ENCODE data around the gene SLC35E3.
"Not testable (repeated sequence)": the region's sequence is repeated elsewhere in the genome, so short reads cannot be mapped to it uniquely, and the experiment has no call there.

Gene SLC35E3

GRCh38 chr12:68796399-68796798, 50.4 kb downstream of the SLC35E3 start:
- DNase-seq, result no peak

- DNase-seq, result no peak
Observed at GRCh38 chr12:68798882-68799234, 52.9 kb downstream of the SLC35E3 start.

- DNase-seq, result no peak
Observed at GRCh38 chr12:68800294-68800693, 54.3 kb downstream of the SLC35E3 start.

GRCh38 chr12:68801124-68801523, 55.1 kb downstream of the SLC35E3 start:
- not testable (repeated sequence) for DNase-seq

- not testable (repeated sequence) for DNase-seq
Observed at GRCh38 chr12:68802372-68802745, 56.4 kb downstream of the SLC35E3 start.

- not testable (repeated sequence) for DNase-seq
Observed at GRCh38 chr12:68802911-68803651, 57.1 kb downstream of the SLC35E3 start.

- no peak for DNase-seq
Observed at GRCh38 chr12:68803948-68804656, 58.1 kb downstream of the SLC35E3 start.

- no peak for DNase-seq
Observed at GRCh38 chr12:68804657-68805591, 58.9 kb downstream of the SLC35E3 start.

- no peak for DNase-seq
Observed at GRCh38 chr12:68805592-68806120, 59.7 kb downstream of the SLC35E3 start.

GRCh38 chr12:68806488-68807237, 60.7 kb downstream of the SLC35E3 start:
- no peak for DNase-seq

- not testable (repeated sequence) for DNase-seq
Observed at GRCh38 chr12:68807274-68807575, 61.2 kb downstream of the SLC35E3 start.

GRCh38 chr12:68807576-68808387, 61.8 kb downstream of the SLC35E3 start, which contains the start of gene MDM2:
Gene MDM2, plus strand, starts transcription at chr12:68808177. Its CDS starts 301 bp downstream, at chr12:68808478.
- peak; percentile 97 for DNase-seq

- peak; percentile 37 for DNase-seq
Observed at GRCh38 chr12:68808388-68809189, 62.6 kb downstream of the SLC35E3 start.

GRCh38 chr12:68809190-68810026, 63.4 kb downstream of the SLC35E3 start:
- no peak for DNase-seq

GRCh38 chr12:68810027-68810389, 64.0 kb downstream of the SLC35E3 start:
- DNase-seq, result not testable (repeated sequence)

- not testable (repeated sequence) for DNase-seq
Observed at GRCh38 chr12:68811573-68811972, 65.6 kb downstream of the SLC35E3 start.

- no peak for DNase-seq
Observed at GRCh38 chr12:68812553-68813241, 66.7 kb downstream of the SLC35E3 start.

GRCh38 chr12:68813242-68813593, 67.2 kb downstream of the SLC35E3 start:
- no peak for DNase-seq

Data from activated CD4-positive, alpha-beta T cell treated with anti-CD3 and anti-CD28 coated beads, Interleukin-2, amount 50 U/mL, for 1 hour (primary cell).